Loucy (cell line): ENCODE data around the gene F5.

Experiments
- CTCF ChIP-seq: fragments of 200-600 bp; sonication (generic); conservative IDR thresholded peaks from 2 replicates; pipeline ENCODE4 v1.5.1; 2014; ENCODE audit warnings: mild to moderate bottlenecking, antibody characterized with exemption, low read length
- EZH2phosphoT487 ChIP-seq: fragments of 200-600 bp; IDR thresholded peaks from 2 replicates; pipeline ENCODE4 v1.6.1; 2018; ENCODE audit warnings: antibody characterized with exemption, mild to moderate bottlenecking, moderate library complexity, borderline replicate concordance

GRCh38 chr1:169585181-169585580 is 1.1 kb downstream of the F5 start:
- TF ChIP-seq CTCF (no peak), EZH2phosphoT487 (no peak)
